ENCODE measurements around the gene ARL9.
"Not testable (repeated sequence)": the region's sequence is repeated elsewhere in the genome, so short reads cannot be mapped to it uniquely, and the experiment has no call there.

Gene ARL9, protein sequence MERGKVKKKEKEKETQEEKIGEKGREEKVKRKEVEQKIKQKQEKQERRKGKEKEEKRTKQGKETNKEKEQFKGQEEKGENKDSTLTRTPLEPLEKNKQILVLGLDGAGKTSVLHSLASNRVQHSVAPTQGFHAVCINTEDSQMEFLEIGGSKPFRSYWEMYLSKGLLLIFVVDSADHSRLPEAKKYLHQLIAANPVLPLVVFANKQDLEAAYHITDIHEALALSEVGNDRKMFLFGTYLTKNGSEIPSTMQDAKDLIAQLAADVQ

DNA sequence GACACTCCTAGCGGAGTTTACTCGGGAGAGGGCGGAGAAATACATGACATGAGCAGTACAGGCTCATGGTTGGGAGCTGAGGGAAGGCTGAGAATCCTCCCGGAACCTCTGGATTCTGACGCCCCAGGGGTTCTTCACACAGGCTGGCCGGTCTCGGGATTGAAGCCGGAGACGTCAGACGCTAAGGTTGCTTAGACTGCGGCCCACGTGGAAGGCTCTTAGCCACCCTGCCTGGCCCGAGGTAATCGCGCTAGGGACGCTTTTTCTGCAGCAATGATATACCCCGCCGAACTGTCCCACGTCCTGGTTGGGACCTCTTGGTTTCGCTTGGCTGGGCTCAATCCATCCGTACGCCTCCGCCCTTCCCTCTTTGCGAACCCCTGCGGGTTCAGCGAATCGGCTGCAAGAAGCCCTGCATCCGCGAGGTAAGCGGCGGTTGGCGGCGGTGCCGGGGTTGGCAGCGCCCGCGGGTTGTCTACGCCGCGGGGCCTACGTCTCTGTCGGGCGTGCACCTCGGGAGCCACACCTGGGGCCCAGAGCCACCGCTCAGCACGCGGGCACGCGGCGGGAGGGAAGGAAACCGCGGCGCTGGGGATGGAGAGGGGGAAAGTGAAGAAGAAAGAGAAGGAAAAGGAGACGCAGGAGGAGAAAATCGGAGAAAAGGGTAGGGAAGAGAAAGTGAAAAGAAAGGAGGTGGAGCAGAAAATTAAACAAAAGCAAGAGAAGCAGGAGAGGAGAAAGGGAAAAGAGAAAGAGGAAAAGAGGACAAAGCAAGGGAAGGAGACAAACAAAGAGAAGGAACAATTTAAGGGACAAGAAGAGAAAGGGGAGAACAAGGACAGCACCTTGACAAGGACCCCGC, at the start of gene ARL9:
Gene ARL9 (plus strand): TSS at position 523 of the 862 bp plus-strand sequence. CDS start 72 bp downstream, at position 595.
- DNase-seq (ENCODE audit: low read depth, low spot score): peak; percentile 37

DNA sequence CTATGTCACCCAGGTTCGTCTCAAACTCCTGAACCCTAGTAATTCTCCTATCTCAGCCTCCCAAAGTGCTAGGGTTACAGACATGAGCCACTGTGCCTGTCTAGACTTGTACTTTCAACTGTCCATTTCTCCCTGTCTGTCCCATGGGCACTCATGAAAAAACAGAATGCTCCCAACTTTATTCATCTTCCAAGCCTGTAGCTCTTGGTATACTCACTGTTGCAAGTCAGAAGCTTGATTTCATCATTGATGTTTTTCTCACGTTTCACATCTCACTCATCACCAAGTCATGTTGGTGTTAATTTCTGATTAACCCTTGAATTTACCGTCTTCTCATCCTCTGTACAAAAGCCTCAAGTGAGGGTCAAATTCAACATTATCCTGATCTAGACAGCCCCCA, 45.5 kb upstream of the ARL9 start:
- DNase-seq (ENCODE audit: low read depth, low spot score): no peak

DNA sequence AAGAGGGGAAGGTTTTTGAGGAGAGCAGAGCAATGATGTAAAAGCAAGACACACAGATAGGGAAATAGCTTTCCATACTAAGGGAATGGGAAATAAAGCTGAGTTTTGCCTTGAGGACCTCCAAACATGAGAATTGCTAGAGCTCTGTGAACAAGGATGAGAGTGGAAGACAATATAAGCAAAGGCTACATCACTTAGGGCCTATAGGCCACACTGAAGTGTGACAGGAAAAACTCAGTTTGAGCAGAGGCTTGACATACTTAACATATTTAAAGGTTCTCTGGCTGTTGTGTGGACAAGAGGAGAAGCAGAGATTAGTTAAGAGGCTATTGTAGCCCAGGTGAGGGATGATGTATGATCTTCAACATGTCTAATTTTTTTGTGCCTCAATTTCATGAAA, 43.4 kb upstream of the ARL9 start:
- no peak for DNase-seq (ENCODE audit: low read depth, low spot score)

DNA sequence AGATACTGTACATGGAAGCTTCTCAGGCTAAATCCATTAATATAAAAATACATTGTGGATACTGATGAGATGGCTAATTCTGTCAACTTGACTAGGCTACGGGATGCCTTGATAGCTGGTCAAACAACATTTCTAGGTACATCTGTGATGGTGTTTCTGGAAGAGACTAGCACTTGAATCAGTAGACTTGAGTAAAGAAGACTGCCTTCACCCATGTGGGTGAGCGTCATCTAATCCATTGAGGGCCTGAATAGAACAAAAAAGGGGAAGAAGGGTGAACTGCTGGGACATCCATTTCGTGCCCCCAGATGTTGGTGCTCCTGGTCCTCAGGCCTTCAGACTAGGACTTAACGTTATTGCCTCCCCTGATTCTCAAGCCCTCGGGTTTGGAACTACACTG, 41.9 kb upstream of the ARL9 start:
- no peak for DNase-seq (ENCODE audit: low read depth, low spot score)

DNA sequence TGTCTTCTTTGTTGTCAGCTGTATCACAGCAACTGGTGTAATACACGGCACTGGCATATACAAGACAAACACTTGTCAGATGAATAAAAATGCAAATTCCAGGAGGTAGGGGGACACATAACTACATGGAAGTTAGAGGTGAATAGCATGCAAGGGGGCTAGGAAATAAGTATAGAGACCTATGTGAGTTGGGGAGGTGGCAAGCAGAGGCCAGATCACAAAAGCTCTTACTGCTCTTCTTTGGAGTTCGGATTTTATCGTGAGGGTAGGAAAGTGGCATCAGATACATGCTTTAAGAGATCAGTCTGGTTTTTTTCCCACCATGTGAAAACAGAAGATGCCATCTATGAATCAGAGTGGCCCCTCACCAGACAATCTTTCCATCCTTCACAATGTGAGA, 41.0 kb upstream of the ARL9 start:
- DNase-seq (ENCODE audit: low read depth, low spot score): no peak

DNA sequence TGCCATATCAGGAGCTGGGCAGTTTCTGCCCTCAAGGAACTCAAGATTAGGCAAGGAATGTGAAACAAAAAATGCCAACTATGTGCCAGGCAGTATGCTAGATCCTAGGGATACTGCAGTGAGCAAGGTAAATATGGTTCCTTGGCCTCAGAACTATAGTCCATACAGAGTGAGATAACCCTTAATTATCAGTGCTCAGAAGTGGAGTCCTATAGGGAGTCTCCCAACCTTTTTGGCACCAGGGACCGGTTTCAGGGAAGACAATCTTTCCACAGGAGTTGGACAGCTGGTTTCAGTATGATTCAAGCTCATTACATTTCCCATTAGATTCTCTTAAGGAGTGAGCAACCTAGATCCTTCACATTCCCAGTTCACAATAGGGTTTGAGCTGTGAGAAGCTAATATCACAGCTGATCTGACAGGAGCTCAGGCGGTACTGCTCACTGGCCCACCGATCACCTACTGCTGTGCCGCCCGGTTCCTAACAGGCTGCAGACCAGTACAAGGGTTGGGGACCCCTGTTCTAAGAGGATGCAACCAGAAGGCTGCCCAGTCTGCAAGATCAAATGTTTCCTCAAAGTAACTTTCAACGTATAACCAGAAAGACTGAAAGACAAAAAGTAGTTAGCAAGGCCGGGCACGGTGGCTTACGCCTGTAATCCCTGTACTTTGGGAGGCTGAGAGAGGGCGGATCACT, 39.8 kb upstream of the ARL9 start:
- no peak for DNase-seq (ENCODE audit: low read depth, low spot score)

DNA sequence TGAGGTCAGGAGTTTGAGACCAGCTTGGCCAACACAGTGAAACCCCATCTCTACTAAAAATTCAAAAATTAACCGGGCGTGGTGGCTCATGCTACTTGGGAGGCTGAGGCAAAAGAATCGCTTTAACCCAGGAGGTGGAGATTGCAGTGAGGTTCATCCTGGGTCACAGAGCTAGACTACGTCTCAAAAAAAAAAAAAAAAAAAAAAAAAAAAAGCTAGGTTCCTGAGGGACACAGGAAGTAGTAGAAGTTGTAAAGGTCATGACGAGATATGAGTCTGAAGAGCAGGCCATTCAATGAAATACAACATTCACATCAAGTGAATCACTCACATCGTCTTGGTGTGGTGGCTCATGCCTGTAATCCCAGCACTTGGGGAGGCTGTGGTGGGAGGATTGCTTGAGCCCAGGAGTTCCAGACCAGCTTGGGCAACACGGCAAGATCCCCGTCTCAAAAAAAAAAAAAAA, 39.3 kb upstream of the ARL9 start:
- not testable (repeated sequence) for DNase-seq (ENCODE audit: low read depth, low spot score)

DNA sequence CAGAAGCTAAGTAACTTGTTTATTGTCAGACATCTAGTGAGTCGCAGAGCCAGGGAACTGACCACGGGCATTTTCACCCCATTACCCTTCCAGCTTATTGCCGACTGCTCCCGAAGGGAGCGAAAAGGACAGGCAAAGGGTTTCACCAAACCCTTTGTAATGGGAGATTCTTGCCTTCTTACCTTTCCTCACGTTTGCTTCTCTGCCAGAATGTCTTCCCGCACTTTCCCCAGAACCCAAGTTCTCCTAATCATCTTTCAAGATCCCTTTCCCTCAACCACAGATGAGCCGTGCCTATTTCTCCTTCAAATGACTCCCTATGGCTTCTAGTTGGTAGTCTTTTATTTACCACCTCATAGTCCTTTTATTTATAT, 38.7 kb upstream of the ARL9 start:
- no peak for DNase-seq (ENCODE audit: low read depth, low spot score)

DNA sequence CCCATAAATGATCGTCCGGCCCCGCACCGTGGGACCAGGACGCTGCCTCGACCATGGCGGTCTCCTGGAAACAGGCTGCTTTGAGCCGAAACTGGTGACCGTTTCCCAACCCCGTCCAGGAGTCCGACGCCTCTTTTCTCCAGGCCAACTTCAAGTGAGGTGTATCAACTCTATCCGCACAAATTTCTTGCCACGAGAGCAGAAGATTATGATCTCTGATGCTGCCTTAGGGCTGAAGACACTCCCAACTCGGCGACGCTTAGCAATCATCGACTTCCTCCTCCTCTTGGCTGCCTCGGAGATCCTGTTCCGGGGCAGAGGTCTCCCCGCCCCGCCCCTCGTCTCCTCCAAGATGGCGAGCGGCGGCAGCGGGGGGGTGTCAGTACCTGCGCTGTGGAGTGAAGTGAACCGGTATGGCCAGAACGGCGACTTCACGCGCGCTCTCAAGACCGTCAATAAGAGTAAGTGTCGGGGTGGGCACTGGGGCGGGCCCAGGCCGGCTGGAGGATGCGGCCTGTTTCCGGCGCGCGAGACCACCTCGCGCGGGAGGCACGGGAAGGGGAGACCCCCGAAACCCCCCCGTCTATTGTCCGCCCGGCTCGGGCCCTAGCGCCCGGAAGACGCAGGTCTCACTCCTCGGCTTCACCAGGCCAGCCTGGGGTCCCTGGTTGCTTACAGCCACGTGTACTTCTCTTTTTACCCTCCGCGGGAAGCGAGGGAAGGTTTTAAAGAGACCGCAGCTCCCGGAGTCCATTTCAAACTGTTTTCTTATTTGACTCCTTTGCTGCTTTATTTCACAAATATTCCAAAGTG, 38.1 kb upstream of the ARL9 start, which contains the start of gene SRP72:
Gene SRP72 (plus strand): TSS at position 334 of the 813 bp plus-strand sequence. CDS start 19 bp downstream, at position 353.
- DNase-seq (ENCODE audit: low read depth, low spot score): peak; percentile 30

DNA sequence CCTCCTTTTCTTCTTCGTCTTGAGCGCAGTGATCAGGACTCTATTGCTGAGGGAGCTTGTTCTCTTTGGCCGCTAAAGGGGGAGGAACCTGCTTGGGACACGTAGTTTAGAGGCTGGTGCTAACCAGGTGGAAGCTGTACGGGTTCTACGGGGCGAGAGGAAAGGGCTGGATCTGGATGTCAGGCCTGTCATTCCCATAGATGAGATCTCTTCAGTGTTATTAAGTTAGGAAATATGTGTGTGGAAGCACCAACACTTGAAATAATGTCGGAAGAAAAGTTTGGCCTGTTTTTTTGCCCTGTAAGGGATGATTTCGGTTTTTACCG, 37.5 kb upstream of the ARL9 start:
- no peak for DNase-seq (ENCODE audit: low read depth, low spot score)

DNA sequence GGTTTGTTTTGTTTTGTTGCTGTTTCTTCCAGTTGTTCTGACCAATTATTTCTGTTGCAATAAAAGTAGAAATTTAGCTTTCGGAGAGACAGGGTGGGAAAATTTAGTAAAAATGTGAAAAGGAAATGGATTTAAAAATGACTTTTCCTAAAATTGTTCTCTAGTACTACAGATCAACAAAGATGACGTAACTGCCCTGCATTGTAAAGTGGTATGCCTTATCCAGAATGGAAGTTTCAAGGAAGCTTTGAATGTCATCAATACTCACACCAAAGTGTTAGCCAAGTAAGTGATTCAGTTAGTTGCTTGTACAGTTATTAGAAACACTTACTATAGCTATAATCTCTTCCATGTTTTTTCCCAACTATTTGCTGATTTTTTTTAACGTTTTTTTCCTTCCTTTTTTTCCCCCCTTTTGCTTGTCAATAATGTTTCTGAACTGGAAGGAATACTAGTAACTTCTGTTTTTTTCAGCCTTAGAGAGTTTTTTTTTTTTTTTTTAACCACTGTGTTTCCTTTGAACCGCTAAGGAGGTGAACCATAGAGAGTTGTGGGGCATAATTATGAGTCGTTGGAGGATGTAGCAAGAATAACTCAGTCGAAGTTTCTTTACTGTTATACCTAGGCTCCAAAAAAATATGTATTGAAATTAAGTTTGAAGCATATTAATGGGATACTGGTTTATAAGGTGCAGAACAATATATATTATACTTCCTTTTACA, 35.9 kb upstream of the ARL9 start:
- no peak for DNase-seq (ENCODE audit: low read depth, low spot score)

DNA sequence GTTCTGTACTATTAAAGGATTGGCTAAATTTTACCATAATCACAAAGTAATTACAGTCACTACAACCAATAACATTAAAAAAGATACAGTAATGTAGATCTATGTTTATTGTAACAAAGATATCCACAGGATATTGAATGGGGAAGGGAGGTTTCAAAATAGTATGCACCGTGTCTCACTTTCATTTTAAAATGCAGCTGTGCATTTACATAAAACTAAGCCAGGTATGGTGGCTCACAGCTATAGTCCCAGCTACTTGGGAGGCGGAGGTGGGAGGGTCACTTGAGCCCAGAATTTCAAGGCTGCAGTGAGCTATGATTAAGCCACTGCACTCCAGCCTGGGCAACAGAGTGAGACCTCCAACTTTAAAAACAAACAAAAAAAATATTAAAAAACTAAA, 29.7 kb upstream of the ARL9 start:
- DNase-seq (ENCODE audit: low read depth, low spot score): no peak

DNA sequence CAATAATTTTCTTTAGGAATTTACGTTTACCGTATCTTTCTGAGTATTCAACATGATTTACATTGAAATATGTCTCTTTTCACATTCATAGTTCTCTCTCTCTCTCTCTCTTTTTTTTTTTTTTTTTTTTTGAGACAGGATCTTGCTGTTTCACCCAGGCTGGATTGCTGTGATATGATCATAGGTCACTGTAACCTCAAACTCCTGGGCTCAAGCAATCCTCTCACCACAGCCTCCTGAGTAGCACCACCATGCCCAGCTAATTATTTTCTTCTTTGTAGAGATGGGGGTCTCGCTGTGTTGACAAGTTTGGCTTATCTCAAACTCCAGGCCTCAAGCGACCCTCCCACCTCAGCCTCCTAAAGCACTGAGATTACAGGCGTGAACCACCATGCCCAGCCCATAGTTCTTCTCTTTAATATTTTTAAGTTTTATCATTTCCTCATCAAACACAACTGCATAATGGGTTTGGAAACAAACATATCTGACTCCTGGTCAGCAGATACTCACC, 28.3 kb upstream of the ARL9 start:
- DNase-seq (ENCODE audit: low read depth, low spot score): no peak

DNA sequence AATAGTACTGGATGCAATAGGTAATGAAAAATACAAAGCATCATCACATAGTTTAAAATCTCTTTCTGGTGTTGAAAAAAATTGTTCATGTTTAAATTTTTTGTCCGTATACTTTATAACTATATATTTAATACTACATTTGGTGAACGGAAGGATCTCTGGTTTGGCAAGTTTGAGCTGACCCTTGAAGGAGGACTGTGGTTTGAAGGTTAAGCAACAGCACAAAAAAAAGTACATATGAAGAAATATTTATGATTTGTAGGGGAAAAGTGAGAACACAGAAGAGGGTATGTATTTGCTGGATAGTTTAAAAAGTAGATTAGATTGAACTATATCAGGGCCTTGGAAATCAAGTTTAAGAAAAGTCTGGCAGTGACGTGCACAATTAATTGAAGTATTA, 24.9 kb upstream of the ARL9 start:
- DNase-seq (ENCODE audit: low read depth, low spot score): no peak

DNA sequence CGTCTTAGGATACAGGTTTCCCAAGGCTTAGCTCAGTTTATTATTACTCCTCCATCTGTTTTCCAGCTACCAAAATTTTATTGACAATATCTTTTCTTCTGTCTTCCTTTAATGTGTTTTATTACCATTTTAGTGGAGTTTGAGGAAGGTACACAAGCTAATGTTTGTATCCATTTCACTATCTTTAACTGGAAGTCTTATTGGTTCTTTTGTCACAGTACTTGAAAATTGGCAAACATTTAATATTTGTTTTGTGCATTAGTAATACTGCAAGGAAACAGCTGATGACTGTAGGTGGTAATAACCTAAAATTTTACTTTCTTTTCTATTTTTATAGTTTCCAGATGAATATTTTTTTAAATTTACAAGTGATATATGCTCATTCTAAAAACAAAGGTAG, 9.3 kb upstream of the ARL9 start:
- no peak for DNase-seq (ENCODE audit: low read depth, low spot score)

DNA sequence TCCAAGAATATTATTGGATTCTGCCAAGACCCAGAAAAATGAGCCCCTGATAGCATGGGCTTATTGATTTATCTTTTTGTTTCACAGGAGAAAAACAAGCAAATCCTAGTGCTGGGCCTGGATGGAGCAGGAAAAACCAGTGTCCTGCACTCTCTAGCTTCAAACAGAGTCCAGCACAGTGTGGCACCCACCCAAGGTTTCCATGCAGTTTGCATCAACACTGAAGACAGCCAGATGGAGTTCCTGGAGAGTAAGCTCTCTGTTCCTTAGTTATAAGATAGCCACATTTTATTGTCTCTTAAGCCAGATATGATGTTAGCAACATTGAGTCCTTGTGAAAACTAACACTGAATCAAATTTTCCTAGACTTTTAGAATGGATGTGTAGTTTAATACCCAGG, 5.5 kb downstream of the ARL9 start:
- DNase-seq (ENCODE audit: low read depth, low spot score): no peak

DNA sequence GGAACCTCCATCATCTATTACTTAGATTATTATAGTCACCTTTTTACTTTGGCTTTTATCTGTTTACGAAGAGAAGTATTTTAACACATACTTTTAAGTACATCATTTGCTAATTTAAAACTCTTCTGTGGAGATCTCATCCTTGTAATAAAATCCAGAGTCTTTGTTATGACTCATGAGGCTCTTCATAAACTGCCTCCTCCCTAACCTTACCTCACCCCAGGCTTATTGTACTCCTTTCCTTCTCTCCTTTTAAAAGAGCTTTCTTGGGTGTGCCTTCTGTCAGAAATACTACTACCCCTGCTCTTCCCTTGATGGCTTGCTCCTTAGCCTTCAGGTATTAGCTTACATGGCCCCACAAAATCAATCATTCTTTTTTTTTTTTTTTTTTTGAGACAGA, 6.6 kb downstream of the ARL9 start:
- no peak for DNase-seq (ENCODE audit: low read depth, low spot score)

DNA sequence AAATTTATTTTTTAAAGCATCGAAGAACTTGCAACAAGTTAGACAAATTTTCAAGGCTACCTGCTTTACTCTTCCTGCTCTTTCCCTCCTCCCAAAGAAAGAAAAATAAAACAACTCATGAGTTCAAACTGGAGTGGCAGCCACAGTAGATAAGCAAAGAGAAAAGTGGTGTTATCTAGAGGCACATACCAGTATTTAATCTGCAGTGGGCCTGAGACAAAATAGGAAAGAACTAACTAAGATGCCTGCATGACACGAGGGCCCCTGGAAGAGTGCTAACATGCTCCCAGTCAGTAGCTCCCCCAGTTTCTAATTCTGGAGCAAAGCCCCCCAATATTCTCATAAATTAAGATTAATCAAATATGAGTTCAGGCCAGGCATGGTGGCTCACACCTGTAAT, 7.9 kb downstream of the ARL9 start:
- no peak for DNase-seq (ENCODE audit: low read depth, low spot score)

DNA sequence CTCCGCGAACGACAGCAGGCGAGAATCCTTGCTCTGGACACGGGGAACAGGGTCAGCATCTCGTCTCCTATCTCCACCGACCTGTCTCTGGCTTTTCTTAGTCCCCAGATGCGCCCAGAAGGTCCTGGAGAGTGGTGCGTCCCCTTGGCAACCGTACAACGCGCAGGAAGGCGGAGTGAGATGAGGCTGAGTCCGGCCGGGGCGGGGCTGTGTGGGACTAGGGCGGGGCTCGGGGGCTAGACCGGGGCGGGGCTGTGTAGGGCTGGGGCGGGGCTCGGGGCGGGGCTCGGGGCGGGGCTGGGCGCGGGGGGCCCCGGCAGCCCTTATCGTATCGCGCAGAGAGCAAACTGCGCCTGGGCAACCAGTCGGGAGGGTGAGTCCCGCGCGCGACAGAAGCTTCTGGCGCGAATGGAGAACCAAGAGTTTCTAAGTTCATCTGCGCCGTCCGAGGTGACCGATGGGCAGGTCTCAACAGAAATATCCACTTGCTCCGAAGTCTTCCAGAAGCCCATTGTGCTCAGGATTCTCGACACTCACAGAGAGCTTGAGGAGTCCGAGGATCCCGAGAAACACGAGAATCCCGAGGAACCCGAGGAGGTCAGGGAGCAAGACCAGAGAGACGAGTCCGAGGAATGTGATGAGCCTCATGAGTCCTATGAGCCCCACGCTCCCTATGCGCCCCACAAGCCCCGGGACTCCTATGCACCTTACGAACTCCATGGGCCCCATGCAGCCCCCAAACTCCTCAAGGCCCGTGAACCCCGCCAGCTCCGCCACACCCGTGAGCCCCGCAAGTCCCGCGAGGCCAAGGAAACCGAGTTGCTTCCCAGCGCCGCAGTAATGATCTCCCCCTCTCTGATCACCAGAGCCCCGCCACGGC, 24.9 kb downstream of the ARL9 start:
- peak; percentile 32 for DNase-seq (ENCODE audit: low read depth, low spot score)
